Measurements from ENCODE around the gene PTPRT.

Gene PTPRT

GRCh38 chr20:42461965-42462593 is 727.6 kb downstream of the PTPRT start:
- no peak for DNase-seq (ENCODE audit: low read depth)

GRCh38 chr20:42461291-42461690 is 728.4 kb downstream of the PTPRT start:
- no peak for DNase-seq (ENCODE audit: low read depth)

GRCh38 chr20:42447270-42447669 is 742.4 kb downstream of the PTPRT start:
- DNase-seq (ENCODE audit: low read depth), result no peak

GRCh38 chr20:42444799-42445198 is 744.9 kb downstream of the PTPRT start:
- no peak for DNase-seq (ENCODE audit: low read depth)

- DNase-seq (ENCODE audit: low read depth), result no peak
Observed at GRCh38 chr20:42443200-42443599, 746.5 kb downstream of the PTPRT start.

- no peak for DNase-seq (ENCODE audit: low read depth)
Observed at GRCh38 chr20:42442716-42443115, 747.0 kb downstream of the PTPRT start.

- no peak for DNase-seq (ENCODE audit: low read depth)
Observed at GRCh38 chr20:42441864-42442331, 747.8 kb downstream of the PTPRT start.

- no peak for DNase-seq (ENCODE audit: low read depth)
Observed at GRCh38 chr20:42441196-42441863, 748.4 kb downstream of the PTPRT start.

- no peak for DNase-seq (ENCODE audit: low read depth)
Observed at GRCh38 chr20:42435230-42435629, 754.5 kb downstream of the PTPRT start.

GRCh38 chr20:42432496-42433334 is 757.0 kb downstream of the PTPRT start:
- no peak for DNase-seq (ENCODE audit: low read depth)

- no peak for DNase-seq (ENCODE audit: low read depth)
Observed at GRCh38 chr20:42430598-42430997, 759.1 kb downstream of the PTPRT start.

- DNase-seq (ENCODE audit: low read depth), result no peak
Observed at GRCh38 chr20:42429761-42430458, 759.8 kb downstream of the PTPRT start.

- no peak for DNase-seq (ENCODE audit: low read depth)
Observed at GRCh38 chr20:42419814-42420532, 769.7 kb downstream of the PTPRT start.

GRCh38 chr20:42406826-42407225 is 782.9 kb downstream of the PTPRT start:
- no peak for DNase-seq (ENCODE audit: low read depth)

- no peak for DNase-seq (ENCODE audit: low read depth)
Observed at GRCh38 chr20:42402455-42402854, 787.3 kb downstream of the PTPRT start.

GRCh38 chr20:42401613-42402012 is 788.1 kb downstream of the PTPRT start:
- no peak for DNase-seq (ENCODE audit: low read depth)

- DNase-seq (ENCODE audit: low read depth), result no peak
Observed at GRCh38 chr20:42399802-42400201, 789.9 kb downstream of the PTPRT start.

- DNase-seq (ENCODE audit: low read depth), result no peak
Observed at GRCh38 chr20:42392442-42392841, 797.3 kb downstream of the PTPRT start.

- DNase-seq (ENCODE audit: low read depth), result no peak
Observed at GRCh38 chr20:42391807-42392206, 797.9 kb downstream of the PTPRT start.

GRCh38 chr20:42380287-42380686 is 809.4 kb downstream of the PTPRT start:
- no peak for DNase-seq (ENCODE audit: low read depth)

GRCh38 chr20:42379385-42379784 is 810.3 kb downstream of the PTPRT start:
- no peak for DNase-seq (ENCODE audit: low read depth)

GRCh38 chr20:42378826-42379225 is 810.9 kb downstream of the PTPRT start:
- no peak for DNase-seq (ENCODE audit: low read depth)
